RPMI8226 (cell line): Measurements from ENCODE around the gene FGF22.
"Not testable (repeated sequence)": the region's sequence is repeated elsewhere in the genome, so short reads cannot be mapped to it uniquely, and the experiment has no call there.

Source experiments
- DNase-seq: peaks from one replicate; pipeline ENCODE4 v3.0.0-alpha.2; 2015

The FGF22 gene

DNA sequence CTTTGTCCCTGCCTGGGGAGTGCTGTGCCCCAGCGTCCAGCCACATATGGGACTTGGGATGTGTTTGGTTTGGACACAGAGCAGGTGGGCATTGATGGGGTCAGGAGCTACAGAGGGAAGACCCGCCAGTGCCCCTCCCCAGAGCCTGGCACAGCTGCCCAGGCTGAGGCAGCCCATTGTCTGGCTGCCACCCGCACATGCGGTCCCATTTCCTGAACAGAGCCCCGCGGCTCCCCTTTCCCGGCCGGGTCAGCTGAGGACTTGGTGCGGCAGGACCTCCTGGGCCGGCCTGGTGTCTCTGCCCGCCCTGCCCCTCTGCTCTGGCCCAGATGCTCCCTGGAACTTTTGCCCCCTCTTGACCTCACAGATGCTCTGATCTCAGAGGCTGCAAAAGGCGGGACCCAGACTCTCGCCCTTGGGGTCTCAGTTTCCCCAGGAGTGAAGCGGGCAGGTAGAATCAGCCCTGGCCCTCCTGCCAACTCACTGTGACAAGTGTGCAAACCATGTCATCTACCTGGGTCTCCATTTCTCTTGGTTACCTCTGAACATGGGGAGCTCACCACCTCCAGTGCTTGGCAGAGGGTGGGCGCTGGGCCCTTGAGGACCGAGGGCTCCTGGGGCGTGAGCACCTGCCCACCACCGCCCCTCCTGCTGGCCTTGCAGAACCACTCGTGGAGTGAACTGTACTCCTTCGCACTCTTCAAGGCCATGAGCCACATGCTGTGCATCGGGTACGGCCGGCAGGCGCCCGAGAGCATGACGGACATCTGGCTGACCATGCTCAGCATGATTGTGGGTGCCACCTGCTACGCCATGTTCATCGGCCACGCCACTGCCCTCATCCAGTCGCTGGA is 32.2 kb upstream of the FGF22 start:
- DNase-seq, result no peak

DNA sequence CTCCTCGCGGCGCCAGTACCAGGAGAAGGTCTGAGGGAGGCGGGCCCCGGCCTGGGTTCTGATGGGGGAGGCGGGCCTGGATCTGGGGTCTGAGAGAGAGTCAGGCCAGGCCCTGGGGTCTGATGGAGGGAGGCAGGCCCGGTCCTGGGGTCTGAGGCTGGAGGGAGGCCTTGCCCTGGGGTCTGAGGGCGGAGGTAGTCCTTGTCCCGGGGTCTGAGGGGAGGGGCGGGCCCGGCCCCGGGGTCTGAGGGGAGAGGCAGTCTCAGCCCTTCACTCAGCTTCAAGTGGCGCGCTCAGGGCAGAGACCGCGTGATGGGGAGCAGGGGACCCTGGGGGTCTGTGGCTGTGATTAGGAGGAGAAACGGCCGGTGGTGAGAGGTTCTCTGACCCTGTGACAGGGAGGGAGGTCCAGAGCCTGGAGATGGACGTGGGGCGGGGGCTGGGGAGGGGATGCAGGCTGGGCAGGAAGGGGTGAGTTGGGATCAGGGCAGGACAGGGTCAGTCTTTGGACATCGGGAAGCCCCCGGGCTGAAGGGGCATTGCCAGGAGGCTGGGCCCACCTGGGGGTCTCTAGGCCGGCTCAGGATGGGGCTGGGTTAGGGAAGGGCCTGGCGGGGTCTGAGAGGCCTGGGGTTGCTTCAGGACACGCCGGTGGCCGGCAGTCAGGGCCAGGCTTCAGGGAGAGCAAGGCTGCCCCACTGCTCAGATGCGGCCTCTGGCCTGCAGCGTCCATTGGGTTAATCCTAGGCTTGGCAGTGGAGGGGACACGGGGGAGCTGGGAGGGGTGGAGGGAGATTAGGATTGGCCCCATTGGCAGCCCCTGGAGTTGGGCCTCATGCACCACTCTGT is 31.3 kb upstream of the FGF22 start:
- DNase-seq, result no peak

DNA sequence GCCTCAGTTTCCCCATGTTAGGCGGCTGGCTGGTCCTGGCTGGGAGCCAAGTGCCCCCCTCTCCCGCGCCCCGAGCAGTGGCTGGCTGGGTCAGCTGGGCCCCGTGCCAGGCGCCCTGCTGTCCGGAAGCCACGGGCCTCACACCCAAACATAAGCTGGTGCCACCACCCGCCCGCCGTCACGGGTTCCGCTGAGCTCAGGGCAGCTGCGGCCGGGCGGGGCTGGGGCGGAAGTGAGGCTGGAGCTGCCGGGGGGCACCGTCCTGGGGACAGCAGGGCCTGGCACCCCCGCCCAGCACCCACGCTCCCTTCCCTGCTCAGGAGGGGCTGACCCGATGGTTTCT is 30.7 kb upstream of the FGF22 start:
- peak; percentile 45 for DNase-seq

DNA sequence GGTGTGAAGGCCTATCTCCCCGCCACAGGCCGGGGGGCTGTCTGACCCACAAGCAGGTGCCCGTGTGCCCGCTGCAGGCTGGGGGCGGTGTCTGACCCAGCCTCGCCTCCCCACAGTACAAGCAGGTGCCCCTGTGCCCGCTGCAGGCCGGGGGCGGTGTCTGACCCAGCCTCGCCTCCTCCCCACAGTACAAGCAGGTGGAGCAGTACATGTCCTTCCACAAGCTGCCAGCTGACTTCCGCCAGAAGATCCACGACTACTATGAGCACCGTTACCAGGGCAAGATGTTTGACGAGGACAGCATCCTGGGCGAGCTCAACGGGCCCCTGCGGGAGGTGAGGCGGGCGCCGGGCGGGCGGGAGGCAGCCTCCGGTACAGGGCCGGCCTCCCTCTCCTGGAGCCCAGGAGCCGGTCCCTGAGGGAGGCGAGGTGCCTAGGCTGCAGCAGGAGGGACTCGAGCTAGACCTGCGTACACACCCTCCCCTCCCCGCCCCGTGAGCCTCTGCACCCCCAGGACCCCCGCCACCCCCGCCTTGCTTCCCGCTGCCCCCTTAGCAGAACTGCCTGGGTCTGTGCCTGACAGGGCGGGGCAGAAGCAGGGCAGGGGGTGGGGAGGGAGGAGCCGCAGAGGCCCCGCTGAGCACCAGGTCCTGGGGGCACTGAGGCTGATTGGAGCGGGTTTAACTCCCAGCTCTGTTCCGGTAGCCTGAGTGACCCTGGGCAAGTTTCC is 29.4 kb upstream of the FGF22 start:
- peak; percentile 69 for DNase-seq

DNA sequence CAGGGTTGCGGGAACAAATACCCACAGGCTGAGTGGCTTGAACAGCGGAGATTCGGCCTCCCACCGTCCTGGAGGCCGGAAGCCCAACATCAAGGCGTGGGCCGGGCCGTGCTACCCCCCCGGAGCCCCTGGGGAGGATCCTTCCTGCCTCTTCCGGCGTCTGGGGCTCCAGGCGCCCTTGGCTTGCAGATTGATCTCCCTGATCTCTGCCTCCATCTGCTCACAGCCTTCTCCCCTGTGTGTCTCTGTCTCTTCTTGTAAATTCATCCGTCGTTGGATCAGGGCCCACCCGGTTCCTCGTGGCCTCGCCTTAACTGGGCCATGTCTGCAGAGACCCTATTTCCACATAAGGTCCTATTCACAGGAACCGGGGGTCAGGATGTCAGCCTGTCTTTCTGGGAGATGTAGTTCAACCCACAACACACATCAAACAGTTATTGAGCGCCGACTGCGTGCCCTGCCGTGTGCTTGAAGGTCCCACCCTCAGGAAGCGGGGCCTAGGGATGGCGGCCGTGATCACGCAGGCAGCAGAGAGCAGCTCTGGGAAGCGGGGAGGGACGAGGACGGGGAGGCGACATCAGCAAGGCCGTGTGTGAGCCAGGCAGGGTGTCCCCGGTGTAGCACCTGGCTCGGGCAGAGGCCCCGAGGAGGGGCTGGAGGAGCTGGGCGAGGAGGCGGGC is 28.7 kb upstream of the FGF22 start:
- peak; percentile 29 for DNase-seq

DNA sequence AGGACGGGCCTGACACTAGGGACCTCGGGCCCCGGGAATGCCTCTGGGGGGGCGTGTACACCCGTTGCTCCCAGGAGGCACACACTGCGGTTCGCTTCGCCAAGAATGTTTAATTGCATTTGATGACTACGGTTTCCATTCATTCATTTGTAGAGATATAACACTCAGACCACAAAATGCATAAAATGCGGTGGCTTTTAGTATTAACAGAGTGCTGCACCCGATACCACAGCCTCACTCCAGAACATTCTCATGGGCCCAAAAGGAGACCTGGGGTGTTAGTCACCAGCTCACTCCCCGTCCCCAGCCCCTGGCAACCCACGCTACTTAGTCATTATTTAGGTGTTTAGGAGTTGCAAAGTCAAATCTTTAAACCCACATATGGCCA is 28.2 kb upstream of the FGF22 start:
- DNase-seq, result no peak

DNA sequence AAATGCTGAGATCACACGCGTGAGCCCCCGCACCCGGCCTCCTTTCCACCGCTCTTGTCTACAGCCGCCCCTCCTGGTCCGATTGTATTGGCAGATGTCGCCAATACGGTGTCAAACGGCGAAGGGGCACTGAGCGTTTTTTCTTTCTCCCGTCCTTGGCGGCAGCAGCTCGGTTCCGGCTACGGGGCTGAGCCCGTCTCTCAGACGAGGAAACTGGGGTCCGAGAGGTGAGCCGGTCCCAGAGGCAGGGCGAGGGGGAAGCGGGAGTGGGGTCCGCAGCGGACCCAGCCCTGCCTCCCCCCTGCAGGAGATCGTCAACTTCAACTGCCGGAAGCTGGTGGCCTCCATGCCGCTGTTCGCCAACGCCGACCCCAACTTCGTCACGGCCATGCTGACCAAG is 26.7 kb upstream of the FGF22 start:
- DNase-seq, result no peak

DNA sequence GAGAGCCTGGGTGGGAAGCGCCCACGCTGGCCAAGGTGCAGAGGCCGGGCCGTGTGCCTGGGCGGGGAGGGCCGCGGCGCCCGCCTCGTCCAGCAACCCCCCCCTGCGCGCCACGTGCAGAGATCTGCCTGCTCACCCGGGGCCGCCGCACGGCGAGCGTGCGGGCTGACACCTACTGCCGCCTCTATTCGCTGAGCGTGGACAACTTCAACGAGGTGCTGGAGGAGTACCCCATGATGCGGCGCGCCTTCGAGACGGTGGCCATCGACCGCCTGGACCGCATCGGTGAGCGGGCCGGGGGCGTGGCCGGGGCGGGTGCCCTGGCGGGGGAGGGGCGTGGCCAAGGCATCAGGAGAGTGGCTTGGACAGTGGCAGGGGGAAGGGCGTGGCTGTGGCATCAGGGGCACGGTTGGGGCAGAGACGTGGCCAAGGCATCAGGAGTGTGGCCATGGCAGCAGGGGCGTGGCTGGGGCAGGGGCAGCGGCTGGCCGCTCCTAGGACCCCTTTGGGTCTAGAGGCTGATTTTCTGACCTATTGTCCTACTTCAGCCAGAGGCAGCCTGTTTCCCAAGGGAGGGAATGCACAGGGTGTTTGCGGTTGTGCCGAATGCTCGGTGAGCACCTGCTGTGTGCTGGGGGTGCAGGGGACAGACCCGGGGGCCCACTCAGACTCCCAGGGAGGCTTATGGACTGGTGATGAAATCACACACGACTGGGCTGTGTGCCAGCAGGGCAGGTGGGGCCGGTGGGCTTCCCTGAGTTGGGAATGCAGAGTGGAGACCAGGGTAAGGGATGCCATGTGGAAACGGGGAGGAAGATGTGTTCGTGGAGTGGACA is 25.7 kb upstream of the FGF22 start:
- DNase-seq, result no peak

DNA sequence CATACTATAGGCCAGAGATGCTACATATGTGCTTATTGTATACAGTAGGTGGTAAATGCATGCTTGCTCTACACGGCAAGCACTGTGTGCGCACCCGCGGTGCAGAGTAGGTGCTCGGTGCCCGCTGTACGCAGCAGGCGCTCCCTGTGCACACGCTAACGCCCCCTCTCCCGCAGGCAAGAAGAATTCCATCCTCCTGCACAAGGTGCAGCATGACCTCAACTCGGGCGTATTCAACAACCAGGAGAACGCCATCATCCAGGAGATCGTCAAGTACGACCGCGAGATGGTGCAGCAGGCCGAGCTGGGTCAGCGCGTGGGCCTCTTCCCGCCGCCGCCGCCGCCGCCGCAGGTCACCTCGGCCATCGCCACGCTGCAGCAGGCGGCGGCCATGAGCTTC is 24.1 kb upstream of the FGF22 start:
- DNase-seq, result no peak

DNA sequence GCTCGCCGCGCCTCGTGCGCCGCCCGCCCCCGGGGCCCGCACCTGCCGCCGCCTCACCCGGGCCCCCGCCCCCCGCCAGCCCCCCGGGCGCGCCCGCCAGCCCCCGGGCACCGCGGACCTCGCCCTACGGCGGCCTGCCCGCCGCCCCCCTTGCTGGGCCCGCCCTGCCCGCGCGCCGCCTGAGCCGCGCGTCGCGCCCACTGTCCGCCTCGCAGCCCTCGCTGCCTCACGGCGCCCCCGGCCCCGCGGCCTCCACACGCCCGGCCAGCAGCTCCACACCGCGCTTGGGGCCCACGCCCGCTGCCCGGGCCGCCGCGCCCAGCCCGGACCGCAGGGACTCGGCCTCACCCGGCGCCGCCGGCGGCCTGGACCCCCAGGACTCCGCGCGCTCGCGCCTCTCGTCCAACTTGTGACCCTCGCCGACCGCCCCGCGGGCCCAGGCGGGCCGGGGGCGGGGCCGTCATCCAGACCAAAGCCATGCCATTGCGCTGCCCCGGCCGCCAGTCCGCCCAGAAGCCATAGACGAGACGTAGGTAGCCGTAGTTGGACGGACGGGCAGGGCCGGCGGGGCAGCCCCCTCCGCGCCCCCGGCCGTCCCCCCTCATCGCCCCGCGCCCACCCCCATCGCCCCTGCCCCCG is 23.5 kb upstream of the FGF22 start:
- DNase-seq, result no peak

DNA sequence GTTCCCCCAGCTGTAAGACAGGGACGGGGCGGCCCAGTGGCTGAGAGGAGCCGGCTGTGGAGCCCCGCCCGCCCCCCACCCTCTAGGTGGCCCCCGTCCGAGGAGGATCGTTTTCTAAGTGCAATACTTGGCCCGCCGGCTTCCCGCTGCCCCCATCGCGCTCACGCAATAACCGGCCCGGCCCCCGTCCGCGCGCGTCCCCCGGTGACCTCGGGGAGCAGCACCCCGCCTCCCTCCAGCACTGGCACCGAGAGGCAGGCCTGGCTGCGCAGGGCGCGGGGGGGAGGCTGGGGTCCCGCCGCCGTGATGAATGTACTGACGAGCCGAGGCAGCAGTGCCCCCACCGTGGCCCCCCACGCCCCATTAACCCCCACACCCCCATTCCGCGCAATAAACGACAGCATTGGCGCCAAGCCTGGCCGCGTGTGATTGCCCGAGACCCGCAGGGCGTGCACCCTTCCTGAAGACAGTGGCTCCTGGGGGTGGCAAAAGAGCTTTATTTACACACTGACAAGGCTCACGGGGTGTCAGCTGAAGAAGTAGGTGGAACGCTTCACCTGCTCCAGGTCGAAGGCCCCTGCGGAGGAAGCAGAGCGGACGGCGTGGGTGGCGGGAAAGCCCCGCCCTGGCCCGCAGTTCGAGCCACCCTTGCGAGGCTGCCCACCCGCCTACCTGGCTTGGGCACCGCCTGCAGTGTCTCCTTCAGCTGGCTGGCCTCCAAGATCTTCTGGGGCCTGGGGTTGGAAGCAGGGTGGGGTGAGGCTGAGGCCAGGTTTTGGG is 22.7 kb upstream of the FGF22 start:
- DNase-seq, result no peak

DNA sequence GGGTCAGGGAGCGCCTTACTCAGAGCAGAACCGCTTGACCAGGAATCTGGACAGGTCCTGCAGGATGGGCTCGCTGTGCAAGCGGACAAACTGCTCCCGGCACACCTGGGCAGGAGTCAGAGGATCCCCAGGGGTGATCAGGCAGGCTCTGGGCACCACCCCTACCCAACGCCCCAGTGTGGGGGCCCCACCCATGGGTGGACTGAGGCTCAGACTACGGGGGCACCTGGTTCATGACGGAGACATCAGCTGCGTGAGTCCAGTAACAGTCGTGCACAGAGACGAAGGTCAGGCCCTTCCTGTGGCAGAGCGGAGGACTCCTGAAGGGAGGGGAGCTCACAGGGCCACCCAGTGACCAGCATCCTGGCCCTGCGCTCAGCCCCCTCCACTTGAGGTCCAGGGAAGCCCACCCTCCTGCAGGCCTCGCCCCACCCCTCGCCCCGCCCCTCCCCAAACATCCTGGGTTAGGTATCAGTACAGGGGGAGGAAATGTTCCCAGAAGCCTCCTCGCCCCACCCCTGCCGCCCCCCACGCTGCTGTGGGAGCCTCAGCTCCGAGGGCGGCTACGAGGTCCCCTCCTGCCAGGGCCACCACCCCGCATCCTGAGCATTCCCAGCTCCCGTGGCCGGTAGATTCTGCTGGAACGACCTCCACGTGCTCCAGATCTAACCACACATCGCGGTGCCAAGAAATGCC is 22.0 kb upstream of the FGF22 start:
- no peak for DNase-seq

DNA sequence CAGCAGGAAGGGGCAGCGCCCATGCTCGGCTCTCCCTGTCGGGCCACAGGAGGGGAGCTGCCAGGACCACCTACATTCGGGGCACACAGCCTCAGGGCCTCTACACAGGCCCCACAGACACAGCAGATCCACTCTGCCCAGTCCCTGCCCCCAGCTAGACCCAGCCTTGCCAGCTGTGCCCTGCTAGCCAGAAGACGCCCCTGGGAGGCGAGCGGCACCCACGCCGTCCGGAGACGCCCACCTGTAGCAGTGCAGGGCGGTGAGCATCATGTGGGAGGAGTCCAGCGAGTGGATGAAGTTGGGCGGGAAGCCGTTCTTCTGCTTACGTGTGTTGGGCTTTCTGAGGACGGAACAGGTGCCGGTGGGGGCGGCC is 21.4 kb upstream of the FGF22 start:
- DNase-seq, result no peak

DNA sequence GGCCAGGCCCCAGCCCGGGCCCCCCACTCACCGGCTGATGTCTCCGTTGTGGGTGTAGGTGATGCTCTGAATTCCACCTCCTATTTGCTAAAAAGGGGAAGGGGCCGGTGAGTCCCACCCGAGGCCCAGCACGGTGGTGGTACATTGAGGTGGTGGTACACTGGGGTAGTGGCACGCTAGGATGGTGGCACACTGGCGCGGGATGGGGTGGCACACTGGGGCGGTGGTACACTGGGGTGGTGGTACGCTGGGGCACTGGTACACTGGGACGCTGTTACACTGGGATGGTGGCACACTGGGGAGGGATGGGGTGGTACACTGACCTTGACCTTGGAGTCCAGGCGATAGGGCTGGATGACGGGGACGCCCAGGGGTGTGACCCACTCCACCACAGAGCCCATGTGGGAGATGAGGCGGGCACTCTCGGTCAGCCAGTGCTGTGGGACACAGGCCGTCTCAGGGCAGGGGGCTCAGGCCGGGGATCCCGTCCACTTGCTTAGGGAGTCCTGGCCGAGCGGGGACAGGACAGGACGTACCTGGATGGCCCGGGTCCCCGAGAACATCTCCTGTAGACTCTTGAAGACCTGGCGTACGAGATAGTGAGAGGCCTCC is 20.9 kb upstream of the FGF22 start:
- DNase-seq, result no peak

DNA sequence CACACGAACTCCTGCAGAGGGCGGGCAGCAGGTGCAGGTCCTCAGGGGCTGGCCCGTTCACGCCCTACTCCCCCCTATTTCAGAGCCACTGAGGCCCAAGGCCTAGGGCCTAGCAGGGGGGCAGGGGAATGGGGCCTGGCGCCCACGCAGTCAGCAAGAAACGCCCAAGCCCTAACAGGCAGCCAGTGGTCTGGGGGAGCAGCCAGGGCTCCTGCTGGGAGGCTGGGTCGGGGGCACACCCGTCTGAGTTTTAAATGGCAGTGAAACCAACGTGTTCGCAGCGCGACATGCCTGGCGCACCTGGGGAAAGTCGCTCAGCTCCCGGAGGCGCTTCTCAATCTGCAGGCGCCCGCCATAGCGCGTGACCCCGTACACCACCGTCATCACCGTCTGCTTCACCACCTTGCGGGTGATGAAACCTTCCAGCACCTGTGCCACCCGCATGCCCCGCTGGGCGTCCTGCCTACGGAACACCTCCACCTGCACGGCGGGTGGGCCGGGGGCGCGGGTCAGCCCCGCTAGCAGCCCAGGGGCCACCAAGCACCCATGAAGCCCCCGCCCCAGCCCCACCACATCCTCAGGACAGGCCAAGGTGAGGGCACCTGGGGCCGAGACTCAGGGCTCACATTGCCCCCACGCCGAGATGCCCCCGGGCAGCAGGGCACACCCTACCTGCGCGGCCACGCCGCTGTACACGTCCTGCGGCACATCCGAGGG is 20.2 kb upstream of the FGF22 start:
- no peak for DNase-seq

DNA sequence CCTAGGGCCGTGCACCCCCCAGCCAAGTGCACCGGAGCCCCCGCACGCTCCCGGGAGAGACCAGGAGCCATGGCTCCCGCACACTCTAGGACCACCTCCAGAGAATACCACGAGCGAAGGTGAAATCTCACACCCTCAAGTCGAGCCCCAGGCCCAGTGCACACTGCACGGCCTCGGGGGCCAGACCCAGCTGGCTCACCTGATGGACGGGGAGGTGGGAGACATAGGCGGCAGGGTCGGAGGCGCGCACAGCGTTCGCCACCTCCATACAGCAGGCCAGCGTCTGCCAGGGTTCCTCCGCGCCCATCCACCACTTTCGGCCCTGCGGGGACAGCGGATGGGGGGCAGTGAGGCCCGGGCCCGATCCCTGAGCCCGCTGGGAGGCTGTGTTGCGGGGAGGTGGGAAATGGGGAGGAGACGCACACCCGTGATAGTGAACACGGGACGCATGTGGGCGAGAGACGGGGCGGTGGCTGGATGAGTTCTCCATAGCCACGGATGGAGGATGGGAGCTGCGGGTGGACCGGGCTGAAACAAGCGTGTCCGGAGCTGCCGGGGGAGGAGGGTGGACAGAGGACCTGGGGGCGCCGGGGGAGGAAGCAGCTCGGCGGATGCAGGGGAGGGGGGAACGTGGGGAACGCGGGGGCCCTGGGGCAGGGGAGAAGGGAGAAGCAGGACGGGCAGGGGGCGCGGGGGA is 19.4 kb upstream of the FGF22 start:
- DNase-seq, result no peak

DNA sequence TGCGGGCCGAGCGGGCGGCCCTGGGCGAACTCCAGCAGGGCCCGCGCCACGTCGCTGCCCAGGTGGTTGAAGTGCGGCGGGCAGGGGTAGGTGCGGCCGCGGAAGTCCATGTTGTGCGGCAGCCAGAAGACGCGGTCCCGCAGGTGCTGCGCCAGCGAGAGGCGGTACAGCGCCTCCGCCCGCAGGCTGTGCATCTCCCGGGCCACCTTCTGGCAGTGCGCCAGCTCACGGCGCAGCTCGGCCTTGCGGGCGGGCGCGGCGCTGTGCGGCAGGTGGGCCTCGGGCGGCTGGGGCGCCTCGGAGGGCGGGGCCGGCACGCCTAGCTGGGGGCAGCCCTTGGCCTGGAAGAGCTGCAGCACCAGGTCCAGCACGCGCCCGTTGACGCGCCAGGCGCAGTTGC is 18.5 kb upstream of the FGF22 start:
- DNase-seq, result not testable (repeated sequence)

DNA sequence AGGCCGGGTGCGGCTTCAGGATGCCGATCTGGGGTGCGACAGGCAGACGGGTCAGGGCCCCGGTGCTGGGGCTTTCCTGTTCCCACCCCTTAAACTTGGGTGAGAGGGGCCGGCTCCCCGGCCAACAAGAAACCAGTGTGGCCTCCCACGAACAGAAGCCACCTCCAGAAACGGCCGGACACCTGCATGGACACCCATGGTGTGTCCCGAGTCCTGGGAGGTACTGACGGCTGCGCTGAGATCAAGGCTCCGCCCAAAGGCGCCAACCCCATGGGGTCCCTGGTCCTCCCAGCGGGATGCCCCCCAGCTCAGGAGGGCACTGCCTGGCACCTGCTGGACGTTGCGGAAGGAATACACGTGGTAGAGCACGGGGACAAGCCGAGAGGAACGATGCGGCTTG is 17.9 kb upstream of the FGF22 start:
- DNase-seq, result no peak
